GM18873 (cell line): ENCODE results near the gene OR8B8.
"Not testable (repeated sequence)": the region's sequence is repeated elsewhere in the genome, so short reads cannot be mapped to it uniquely, and the experiment has no call there.

ENCODE experiments used
- ATAC-seq: cut with Tn5 transposase; IDR thresholded peaks from one replicate; pipeline ENCODE4 v1.9.1; 2021; ENCODE audit warnings: mild to moderate bottlenecking, moderate library complexity, moderate number of reproducible peaks; ENCODE audit not compliant: unreplicated experiment, low FRiP score

Gene OR8B8

DNA sequence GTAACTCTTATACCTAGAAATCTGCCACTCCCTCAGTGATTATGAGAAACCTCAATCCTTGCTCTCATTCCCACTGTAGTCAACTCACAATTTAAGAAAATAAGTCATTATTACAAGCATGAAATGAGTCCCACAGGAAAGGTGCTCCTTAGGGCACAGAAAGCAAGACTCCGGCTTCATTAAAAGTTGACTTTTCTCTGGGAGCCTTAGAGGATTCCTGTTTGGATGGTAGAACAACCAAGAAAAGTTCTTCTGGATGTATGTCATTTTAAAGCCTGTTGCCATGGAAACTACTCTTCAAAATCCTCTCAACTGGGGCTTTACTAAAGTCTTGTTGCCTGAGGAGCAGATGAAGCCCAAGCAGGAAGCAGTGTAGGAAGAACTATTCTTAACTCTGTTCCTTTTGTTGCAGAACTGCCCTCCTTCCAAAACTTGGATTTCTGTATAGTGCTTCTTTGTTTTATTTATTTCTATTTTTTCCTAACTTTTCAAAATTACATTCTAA, at the start of gene OR8B8:
Gene OR8B8 (minus strand): TSS at position 51 of the 505 bp plus-strand sequence. CDS start 4,611 bp downstream, outside the sequence.
- no peak for ATAC-seq

DNA sequence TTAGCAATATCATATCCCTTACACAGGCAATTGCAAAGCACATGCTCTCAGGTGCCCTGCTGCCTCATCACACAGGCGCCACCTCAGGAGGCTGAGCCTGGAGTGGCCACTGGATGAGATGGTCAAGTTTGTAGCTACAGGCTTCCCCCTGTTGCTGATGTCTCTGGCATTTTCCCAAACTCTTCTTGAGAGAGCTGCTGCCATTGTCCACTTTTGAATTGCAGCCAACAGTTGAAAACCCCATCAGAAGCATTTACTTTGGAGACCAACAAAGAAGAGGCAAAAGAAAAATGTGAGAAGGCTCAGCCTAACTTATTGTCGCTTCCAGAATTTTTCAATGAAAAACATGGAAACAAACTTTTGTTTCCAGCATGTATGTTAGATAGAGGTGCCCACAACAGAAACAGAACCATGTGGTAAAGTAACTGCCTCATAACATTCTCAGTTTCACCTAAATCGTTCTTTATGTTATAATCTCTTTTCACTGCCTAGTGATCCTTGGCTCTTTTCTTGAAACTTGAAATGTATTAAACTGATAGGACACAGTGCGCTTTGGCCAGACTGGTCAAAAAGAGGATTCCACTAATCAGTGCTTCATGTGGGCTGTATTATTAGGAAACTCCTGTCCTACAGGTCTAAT, 47.6 kb upstream of the OR8B8 start:
- ATAC-seq = no peak

GRCh38 chr11:124483422-124483821, 37.9 kb upstream of the OR8B8 start:
- ATAC-seq = no peak

DNA sequence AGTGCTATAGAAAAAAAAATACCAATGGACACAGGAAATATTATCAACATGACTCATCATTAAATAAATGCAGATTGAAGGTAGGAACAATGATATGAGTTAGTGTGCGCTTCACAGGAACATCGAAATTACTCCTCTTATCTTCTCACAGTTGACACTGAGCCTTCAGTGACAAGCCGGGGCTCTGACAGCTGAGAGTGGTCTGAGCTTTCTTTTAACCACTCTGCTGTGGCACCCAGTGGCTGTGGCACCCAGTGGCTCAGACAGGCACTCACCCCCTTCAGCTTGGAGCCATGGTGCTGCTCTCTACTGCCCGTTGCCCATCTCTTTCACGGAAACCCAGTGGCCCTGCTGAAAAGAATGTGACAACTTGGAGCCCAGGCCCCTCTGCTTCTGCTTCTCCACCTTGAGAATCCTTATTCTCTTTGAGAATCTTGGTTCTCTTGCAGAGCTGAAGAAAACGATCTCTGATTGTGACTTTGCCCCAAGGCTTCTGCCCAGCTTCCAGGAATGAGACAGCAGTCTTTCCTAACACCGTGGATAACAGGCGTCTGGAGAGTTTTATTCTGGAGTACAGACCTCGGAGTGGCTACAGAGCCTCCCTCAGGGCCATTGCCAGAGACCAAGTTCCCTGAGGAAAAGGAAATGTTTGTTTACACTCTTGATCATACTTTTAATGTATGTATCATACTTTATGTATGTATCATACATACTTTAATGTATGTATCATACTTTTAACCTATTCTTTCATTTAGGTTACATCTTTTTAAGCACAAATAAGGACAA, 37.1 kb upstream of the OR8B8 start:
- no peak for ATAC-seq

GRCh38 chr11:124481365-124482323, 36.1 kb upstream of the OR8B8 start:
- ATAC-seq = no peak

DNA sequence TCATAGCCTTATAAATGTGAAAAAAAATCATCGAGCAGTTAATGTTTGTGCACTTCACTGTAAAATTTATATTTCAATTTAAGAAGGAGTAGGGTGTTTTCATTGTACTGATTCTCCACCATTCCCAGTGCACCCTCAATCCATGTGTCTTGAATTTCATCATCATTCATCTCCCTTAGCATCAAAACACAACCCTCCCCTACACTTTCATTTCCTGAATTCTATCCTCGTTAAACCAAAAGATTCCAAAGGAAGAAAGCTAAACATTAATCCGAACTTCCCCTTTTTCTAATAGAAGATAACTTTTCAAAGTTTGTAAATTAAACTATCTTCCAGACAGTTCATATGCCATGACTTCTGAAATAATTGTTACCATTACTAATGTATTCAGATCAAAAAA, 34.1 kb upstream of the OR8B8 start:
- no peak for ATAC-seq

- ATAC-seq = no peak
Observed at GRCh38 chr11:124475265-124475664, 29.8 kb upstream of the OR8B8 start.

DNA sequence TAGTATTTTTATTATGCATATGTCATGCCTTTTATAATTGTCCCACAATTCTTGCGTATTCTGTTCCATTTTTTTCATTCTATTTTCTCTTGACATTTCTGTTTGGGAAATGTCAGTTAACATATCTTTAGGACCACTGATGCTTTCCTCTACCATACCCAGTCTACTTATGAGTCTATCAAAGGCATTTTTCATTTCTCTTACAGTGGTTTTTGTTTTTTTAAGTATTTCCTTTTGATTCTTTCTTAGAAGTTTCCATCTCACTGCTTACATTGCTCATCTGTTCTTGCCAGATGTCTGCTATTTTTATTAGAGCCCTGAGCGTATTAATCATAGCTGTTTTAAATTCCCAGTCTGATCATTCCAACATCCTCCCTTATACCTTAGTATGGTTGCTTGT, 29.3 kb upstream of the OR8B8 start:
- no peak for ATAC-seq

- ATAC-seq = no peak
Observed at GRCh38 chr11:124474079-124474478, 28.6 kb upstream of the OR8B8 start.

GRCh38 chr11:124473476-124473875, 28.0 kb upstream of the OR8B8 start:
- no peak for ATAC-seq

GRCh38 chr11:124470561-124471227, 25.2 kb upstream of the OR8B8 start:
- no peak for ATAC-seq

GRCh38 chr11:124467381-124467927, 22.0 kb upstream of the OR8B8 start:
- ATAC-seq = no peak

DNA sequence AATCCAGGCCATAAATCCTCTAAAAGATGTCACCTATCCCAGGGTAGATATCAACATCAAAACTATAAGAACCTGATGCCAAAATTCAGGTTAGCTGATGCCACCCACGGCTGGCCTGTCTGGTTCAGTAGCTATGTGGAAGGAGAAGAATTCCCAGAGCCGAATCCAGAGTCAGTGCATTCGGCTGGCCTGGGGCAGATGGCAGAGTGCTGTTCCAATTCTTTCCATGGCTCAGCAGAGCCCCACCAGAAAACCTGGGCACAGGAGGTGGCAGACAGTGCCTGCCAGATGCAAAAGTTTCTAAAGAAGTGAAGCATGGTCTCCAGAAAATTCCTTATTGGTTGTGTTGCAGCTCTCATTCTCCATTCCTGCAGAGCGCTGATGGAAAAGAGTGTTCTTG, 19.9 kb upstream of the OR8B8 start:
- ATAC-seq = no peak

DNA sequence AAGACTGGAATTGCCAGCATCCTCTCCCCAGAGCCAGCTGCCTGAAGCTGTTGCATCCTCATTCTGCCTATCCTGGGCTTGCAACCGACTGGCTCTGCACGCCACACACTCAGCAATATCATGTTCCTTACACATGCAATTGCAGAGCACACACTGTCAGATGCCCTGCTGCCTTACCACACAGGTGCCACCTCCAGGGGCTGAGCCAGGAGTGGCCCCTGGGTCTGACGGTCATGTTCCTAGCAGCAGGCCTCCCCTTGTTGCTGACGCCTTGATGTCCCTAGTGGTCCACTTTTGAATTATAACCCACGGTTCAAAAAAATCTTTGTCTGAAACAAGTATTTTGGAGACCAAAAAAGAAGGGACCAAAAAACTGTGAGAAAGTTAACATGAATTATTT, 18.5 kb upstream of the OR8B8 start:
- ATAC-seq = no peak

GRCh38 chr11:124463324-124463723, 17.8 kb upstream of the OR8B8 start:
- ATAC-seq = no peak

GRCh38 chr11:124460459-124460858, 15.0 kb upstream of the OR8B8 start:
- no peak for ATAC-seq

GRCh38 chr11:124459379-124459778, 13.9 kb upstream of the OR8B8 start:
- not testable (repeated sequence) for ATAC-seq

- ATAC-seq = no peak
Observed at GRCh38 chr11:124454552-124454951, 9.1 kb upstream of the OR8B8 start.

DNA sequence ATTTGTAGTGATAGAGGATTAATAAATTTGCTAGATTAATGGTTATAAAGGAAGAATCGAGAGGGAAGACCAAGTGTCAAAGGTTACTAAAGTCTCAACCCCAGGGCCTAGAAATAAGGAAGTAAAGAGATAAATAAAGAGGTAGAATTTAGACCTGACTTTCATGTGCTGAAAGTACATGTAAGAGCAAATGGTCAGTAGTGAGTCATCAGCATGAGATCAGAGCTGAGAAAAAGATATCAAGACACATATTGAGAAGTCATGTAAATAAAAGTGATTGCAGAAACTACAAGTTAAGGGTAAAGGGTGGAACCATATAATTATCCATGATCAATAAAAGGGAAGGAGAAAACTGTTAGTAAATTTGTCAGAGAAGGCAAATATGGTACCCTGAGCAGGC, 1.4 kb upstream of the OR8B8 start:
- ATAC-seq = no peak

- ATAC-seq = no peak
Observed at GRCh38 chr11:124442847-124443246, 2.6 kb downstream of the OR8B8 start.
